ENCODE measurements around the gene MNX1.

GRCh38 chr7:156964971-156965370 lies 45.5 kb downstream of the MNX1 start:
- TF ChIP-seq FOXM1 (IDR thresholded peaks at IDR 0.05; ENCODE audit: borderline replicate concordance) (no peak), ELF4 (IDR thresholded peaks at IDR 0.05) (no peak), ARNT (IDR thresholded peaks at IDR 0.05) (no peak), SUZ12 (IDR thresholded peaks at IDR 0.05) (no peak), LEF1 (IDR thresholded peaks at IDR 0.05; ENCODE audit: borderline replicate concordance) (no peak), SP1 (IDR thresholded peaks at IDR 0.05) (no peak), FOXK2 (IDR thresholded peaks at IDR 0.05) (no peak), CTBP1 (IDR thresholded peaks at IDR 0.05; ENCODE audit: borderline replicate concordance) (no peak), BHLHE40 (IDR thresholded peaks at IDR 0.05; ENCODE audit: borderline replicate concordance) (no peak), TARDBP (IDR thresholded peaks at IDR 0.05) (no peak), FOXA1 (IDR thresholded peaks at IDR 0.05) (no peak)
- TF ChIP-seq, protein P1, sequence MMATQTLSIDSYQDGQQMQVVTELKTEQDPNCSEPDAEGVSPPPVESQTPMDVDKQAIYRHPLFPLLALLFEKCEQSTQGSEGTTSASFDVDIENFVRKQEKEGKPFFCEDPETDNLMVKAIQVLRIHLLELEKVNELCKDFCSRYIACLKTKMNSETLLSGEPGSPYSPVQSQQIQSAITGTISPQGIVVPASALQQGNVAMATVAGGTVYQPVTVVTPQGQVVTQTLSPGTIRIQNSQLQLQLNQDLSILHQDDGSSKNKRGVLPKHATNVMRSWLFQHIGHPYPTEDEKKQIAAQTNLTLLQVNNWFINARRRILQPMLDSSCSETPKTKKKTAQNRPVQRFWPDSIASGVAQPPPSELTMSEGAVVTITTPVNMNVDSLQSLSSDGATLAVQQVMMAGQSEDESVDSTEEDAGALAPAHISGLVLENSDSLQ (IDR thresholded peaks at IDR 0.05) = no peak
